ENCODE results near the gene SHTN1. TPM values are rescaled to one million over a fixed set of nuclear protein-coding genes. Genes with fewer than 3 reads are reported as not detected.

The SHTN1 gene
- polyA plus RNA-seq, 5 donors, result 21.4 to 34.0 (median 28.5) TPM

- DNase-seq, result no peak
Observed at GRCh38 chr10:116877391-116877790, 127.6 kb downstream of the SHTN1 start.

GRCh38 chr10:116875897-116876296 lies 129.1 kb downstream of the SHTN1 start:
- DNase-seq, result no peak

DNA sequence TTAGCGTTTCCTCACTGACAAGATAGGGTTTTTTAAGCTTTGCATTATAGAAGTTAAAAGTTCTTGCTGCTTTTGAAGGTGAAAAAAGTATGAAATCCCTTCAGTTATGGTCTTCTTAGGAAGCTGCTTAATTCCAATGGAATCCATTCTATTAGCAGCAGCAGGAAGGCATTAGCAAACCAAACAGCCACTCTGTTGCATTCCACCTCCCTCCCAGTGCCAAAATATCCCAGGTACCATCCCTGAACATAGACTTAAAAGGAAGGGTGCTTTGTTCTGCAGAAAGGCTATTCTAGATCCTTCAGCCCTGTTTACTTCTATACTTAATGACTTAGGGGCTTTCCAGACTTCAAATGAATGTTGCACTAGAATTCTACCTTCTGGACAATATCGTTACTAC lies 131.9 kb downstream of the SHTN1 start:
- no peak for DNase-seq

DNA sequence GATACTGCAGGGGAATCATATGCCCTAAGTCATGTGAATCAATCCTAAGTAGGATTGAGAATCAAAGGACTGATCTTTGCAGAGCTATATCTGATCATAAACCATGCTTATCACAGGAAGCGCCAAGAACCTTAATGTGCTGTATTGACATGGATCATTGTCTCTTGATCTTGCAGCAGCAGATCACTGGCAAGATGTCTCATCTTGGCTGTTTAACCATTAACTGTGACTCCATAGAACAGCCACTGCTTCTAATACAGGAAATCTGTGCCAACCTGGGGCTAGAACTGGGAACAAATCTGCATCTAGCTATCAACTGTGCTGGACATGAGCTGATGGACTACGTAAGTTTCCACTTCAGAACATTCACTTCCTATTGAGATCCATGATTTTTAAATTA lies 134.0 kb downstream of the SHTN1 start:
- no peak for DNase-seq

DNA sequence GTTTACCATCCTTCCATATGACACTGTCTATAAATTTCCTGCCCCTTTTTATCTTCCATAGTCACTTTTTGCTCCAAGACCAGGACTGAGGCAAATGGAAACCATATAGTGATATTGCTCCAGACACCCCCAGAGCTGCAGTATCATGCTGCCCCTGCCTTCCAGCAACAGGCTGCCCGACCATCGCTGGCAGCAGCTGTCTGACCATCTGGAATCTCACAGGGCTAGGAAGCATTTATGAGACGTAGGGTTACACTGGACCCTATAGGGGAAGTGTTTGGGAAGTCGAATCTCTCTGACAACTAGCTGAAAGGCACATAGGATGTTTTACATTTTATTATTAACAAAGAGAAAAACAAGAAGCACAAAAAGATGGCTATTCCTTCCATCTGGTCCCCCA lies 136.3 kb downstream of the SHTN1 start:
- DNase-seq, result no peak

DNA sequence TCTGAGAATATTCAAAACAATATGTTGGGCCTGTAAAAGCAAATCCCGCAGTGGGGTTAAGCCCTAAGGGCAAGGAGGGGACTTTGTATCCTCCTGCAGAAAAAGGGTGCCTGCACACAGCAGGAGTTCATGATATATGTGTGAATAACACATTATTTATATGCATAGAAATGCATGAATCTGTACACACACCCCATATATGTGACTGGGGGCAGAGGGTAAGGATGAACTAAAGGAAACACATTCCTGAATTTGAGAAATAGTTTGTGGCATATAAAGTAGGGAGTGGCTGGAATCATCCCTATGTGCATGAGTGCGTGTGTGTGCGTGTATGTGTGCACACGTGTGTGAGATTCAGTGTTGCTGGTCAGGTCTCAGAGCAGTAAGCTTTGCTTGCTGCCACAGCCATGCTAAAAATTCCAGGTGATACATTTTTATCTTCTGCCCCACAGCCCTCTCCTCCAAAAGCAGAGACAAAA lies 136.8 kb downstream of the SHTN1 start:
- DNase-seq, result no peak

DNA sequence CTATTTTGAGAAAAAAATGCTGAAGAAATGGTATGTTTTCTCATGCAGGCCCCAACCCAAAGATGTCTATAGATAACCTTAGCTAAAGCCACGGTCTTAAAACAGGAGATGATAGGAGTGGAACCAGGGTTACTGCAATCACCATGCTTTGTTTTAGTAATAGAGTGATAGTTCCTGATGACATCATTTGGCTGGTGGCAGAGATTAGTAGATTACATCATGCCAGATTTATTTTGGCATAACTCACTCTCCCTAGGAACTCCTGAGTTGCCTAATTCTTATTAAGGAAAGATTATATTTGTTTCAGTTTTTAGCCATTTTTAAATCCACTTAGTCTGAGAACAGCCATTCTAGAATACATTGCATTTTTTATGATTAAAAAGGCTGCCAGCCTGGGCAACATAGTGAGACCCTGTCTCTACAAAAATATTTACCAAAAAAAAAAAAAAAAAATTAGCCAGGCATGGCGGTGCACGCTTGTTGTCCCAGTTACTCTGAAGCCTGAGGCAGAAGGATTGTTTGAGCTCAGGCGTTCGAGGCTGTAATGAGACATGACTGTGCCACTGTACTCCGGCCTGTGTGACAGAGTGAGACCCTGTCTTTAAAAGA lies 137.9 kb downstream of the SHTN1 start:
- no peak for DNase-seq

DNA sequence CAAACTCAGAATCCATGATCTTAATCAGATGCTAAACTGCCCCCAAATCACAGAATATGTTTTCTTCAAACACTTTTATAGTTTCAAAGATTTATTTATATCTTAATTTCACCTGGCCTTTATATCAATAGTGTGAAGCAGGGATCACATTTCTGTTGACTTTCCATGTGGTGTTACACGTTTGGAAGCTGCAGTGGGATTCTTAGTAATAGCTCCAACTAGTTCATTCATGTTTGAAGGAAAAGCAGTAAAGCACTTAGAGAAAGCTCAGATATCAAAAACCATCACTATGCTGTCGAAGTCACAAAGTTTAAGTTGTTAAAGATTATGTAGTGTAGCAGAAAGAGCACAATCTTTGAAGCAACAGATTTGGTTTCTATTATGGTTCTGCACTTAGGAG lies 138.9 kb downstream of the SHTN1 start:
- DNase-seq, result no peak

DNA sequence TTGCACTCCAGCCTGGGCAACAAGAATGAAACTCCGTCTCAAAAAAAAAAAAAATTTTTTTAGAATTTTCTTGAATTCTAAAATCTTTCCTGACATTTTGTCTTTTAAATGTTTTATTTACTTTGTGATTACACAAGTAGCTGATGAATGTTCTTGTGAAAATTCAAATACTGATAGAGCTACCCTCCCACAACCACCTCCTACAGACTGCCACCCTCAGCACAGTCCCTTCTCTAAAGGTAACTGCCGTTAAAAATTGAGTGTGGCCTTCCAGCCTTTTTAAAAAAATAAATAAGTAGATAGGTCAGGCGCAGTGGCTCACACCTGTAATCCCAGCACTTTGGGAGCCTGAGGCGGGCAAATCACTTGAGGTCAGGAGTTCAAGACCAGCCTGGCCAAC lies 140.6 kb downstream of the SHTN1 start:
- DNase-seq, result no peak

DNA sequence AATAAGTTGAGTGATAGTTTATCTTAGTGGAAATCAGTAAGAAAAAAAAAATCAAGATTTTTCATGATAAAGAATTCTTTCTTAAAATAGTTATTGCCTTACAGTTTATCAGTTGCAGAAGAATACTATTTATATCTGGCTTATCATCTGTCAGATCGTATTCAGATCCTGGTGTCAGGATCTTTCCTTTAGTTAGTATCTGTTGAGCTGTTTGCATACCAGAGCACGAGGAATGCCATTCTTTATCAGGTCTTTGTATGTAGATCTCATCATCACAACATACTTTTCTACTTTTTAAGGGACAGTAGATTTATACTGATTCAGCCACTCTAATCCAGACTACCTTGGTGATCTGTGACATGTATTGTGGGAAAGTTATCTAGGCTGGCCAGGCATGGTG lies 143.2 kb downstream of the SHTN1 start:
- no peak for DNase-seq

GRCh38 chr10:116857156-116857555 lies 147.8 kb downstream of the SHTN1 start:
- no peak for DNase-seq

- no peak for DNase-seq
Observed at GRCh38 chr10:116853701-116854100, 151.3 kb downstream of the SHTN1 start.

DNA sequence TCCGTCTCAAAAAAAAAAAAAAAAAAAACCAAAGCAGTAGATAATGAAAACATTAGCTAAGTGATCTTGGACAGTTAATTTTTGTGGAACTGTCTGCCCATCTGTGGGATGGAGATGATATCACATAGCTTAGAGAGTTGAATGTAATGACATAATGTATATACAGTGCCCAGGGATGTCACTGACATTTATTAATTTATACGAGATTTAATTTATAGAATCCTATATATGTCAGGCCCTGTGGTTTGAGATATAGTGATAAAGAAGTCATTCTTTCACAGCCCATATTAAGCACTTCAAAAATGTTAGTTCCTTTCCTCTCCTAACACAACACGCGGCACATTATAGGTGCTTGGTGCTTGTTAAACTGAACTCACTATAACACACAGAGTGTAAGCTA lies 151.7 kb downstream of the SHTN1 start:
- DNase-seq, result no peak

DNA sequence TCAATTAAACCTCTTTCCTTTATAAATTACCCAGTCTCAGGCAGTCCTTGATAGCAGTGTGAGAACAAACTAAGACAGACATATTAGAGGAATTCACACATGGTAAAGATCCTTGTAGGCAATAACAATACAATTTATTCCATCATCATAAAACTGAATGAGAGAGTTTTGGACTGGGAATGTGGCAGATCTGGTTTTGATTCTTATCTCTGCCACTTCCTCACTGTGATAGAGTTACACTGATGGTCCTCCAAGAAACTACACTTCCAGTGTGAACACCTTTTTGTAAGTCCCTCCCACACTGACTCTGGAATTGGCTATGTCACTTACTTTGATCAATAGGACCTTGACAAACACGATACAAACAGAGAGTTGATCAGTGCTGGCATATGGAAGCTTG lies 152.7 kb downstream of the SHTN1 start:
- DNase-seq, result no peak

DNA sequence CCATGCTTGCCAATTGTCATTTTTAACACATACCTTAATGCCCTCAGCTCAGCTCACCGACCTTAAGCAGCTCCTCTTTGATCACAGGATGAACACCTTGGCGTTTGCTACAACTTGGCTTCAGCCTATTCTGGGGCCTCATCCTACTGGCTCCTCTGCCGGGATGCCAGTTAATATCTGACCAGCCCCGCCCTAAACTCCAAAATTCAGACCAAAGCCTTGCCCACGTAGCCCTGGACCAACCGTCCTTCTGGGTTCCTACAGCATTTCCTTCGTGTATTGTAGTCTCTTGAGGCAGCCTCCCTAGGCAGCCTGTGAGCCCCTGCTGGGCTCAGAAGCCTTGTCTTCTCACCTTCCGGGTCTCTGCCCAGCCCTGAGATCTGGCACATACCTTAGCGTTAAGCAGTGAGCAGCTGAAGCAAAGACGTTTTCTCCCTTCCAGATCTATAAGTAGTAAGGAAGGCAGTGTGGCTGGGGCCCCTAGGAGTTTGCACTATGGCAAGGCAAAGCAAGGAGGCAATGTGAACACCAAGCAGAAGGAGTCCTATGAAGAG lies 154.9 kb downstream of the SHTN1 start:
- no peak for DNase-seq

DNA sequence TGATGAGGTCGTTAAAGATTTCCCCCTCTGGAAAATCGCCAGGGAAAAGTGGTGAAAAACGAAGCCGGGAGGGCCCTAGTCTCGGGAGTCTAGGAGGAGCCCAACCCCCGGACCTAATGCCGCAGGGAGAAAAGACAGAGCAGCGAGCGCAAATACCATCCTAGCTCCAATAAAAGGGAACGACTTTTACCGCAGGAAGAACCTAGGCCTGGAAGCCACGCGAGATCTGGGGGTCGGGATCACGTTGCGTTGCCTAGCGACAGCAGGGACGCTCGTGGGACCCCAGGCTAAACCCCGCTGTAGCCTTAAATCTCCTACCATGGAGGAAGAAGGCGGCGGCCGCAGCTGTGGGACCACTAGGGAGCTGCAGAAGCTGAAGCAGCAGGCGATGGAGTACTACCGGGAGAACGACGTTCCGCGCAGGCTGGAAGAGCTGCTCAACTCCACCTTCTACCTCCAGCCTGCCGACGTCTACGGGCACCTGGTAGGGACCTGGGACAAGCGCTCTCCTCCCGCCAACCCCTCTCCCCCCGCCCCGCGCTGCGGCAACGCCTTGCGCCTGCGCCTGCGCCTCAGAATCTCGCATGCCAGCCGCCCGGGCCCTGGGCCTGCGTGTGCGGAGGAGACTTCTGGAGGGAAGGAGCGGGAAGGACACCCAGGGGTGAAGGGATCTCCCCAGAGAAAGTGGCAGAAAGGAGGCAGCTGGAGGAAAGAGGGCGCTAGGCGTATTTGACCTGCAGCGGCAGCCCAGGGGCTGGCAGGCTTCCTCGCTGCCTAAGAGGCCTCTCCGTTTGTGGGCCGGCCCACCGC lies 155.5 kb downstream of the SHTN1 start, which contains the start of gene ENO4:
TSS of gene ENO4 (plus strand) at position 252 of the 810 bp plus-strand sequence. CDS start at position 320, 68 bp downstream.
- DNase-seq, result peak; percentile 90

GRCh38 chr10:116848944-116849247 lies 156.1 kb downstream of the SHTN1 start:
- no peak for DNase-seq

- DNase-seq, result no peak
Observed at GRCh38 chr10:116848032-116848943, 156.7 kb downstream of the SHTN1 start.

DNA sequence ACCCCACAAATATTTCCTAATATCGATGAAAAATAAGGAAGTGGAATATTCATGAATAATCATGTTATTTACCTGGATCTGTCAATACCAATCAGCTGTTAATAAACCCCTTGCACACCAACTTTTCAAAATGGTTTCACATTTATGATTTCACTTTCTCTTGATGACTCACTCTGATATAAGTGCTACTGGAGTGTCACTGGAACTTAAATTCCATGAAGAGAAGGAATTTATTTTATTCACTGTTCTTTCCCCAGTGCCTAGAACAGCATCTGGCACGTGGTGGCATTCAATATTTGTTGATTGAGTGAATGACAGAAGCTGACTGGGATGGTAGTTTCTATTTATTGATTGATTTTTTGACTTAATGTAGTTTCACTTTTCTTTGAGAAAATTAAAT lies 159.2 kb downstream of the SHTN1 start:
- no peak for DNase-seq

GRCh38 chr10:116840389-116841075 lies 164.5 kb downstream of the SHTN1 start:
- no peak for DNase-seq

DNA sequence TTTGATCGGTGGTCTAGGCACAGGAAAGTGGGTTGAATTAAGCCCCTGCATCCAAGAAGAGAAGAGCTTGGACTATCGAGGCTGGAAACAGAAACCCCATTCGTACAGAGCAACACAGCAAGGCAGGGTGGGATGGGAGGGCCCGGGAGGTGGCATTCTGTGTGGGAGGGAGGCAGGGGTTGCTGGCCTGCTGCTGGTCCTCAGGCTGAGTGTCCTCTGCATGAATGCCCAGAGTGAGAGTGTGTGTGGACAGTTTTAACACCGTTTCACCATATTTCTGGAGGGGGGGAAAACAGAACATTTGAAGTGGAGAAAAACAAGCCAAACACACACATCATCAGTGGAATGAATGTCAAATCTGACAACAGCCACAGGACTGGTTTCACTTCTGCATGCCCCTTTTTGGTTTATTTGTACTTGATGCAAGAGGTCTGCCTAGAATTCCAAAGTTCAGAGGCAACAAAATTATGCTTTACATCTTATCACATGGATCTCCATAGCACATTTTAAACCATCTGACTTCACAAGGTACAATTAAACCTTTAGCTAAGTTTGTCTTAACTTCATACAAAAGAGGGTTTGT lies 166.8 kb downstream of the SHTN1 start:
- DNase-seq, result no peak
